ENCODE data around the gene ADGRV1.
"Not testable (repeated sequence)": the region's sequence is repeated elsewhere in the genome, so short reads cannot be mapped to it uniquely, and the experiment has no call there.

ADGRV1 gene

DNA sequence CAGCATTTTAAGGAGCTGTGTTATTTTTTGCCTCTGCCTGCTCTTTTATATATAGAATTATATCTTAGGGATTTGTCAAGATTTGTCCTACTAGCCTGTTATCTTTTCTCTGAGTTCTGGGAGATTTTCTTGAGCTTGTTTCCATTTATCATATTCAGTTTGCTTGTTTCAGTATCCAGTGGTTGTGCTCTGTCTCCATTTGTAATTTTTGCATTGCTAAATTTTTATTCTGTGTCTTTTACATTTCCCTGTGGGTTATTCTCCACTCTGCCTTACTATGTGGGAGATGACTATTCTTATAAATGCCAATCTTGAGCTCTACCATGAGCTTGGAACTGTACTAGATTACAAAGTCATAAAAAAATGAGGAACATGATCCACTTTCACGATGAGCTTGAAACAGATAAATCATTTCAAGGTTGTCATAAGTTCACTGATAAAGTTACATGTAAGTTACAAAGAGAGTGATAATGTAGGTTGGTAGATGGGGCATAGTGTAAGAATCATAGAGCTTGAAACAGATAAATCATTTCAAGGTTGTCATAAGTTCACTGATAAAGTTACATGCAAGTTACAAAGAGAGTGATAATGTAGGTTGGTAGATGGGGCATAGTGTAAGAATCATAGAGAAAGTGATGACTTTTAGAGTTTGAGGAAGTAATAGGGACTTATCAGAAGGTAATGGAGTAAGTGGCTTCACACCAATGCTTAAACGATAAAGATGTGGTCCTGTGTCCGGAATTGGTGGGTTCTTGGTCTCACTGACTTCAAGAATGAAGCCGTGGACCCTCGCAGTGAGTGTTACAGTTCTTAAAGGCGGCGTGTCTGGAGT lies 287.3 kb downstream of the ADGRV1 start:
- H3K4me1 ChIP-seq (ENCODE audit: control insufficient read depth, insufficient read depth, low read length): no peaks in the 10 kb centered on the region
- no peaks in the 10 kb centered on the region for H3K36me3 ChIP-seq (ENCODE audit: control insufficient read depth, insufficient read depth, low read length)
- no peak overlapping the region for H3K4me3 ChIP-seq (ENCODE audit: low read depth, low read length)
- H3K27me3 ChIP-seq (ENCODE audit: control insufficient read depth, insufficient read depth, low read length): no peaks in the 10 kb centered on the region
- H3K9me3 ChIP-seq (ENCODE audit: control insufficient read depth, insufficient read depth, low read length): no peaks in the 10 kb centered on the region
- no peak overlapping the region for H3K9ac ChIP-seq (ENCODE audit: low read depth, low read length)

DNA sequence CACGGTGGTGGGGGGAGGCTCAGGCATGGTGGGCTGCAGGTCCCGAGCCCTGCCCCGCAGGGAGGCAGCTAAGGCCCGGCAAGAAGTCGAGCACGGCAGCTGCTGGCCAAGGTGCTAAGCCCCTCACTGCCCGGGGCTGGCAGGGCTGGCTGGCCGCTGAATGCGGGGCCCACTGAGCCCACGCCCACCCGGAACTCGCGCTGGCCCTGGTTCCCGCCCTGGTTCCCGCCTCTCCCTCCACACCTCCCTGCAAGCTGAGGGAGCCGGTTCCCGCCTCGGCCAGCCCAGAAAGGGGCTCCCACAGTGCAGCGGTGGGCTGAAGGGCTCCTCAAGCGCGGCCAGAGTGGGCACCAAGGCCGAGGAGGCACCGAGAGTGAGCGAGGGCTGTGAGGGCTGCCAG lies 289.0 kb downstream of the ADGRV1 start:
- H3K27me3 ChIP-seq (ENCODE audit: control insufficient read depth, insufficient read depth, low read length); H3K36me3 ChIP-seq (ENCODE audit: control insufficient read depth, insufficient read depth, low read length); H3K9me3 ChIP-seq (ENCODE audit: control insufficient read depth, insufficient read depth, low read length); H3K9ac ChIP-seq (ENCODE audit: low read depth, low read length); H3K4me3 ChIP-seq (ENCODE audit: low read depth, low read length); H3K4me1 ChIP-seq (ENCODE audit: control insufficient read depth, insufficient read depth, low read length): not testable (repeated sequence)

DNA sequence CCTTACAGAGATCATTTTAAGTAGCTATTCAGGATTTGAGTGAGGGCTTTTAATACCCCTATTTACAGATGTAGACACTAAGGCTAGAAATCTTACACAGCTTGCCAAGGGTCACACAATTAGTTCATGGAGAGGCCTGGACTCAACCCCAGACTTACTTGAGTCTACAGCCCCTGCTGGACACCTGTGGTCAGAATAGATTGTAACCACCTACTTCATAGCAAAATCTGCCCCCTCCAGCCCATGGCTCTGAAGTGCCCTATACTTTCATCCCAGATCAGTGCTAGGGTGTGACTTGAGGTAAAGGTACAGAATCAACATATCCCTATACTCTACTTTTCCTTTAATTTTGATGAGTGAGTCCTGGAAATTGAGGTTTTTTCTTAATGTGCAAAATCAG lies 291.3 kb downstream of the ADGRV1 start:
- no peaks in the 10 kb centered on the region for H3K36me3 ChIP-seq (ENCODE audit: control insufficient read depth, insufficient read depth, low read length)
- no peaks in the 10 kb centered on the region for H3K4me1 ChIP-seq (ENCODE audit: control insufficient read depth, insufficient read depth, low read length)
- H3K4me3 ChIP-seq (ENCODE audit: low read depth, low read length): no peak overlapping the region
- H3K9ac ChIP-seq (ENCODE audit: low read depth, low read length): no peak overlapping the region
- no peaks in the 10 kb centered on the region for H3K9me3 ChIP-seq (ENCODE audit: control insufficient read depth, insufficient read depth, low read length)
- no peaks in the 10 kb centered on the region for H3K27me3 ChIP-seq (ENCODE audit: control insufficient read depth, insufficient read depth, low read length)

DNA sequence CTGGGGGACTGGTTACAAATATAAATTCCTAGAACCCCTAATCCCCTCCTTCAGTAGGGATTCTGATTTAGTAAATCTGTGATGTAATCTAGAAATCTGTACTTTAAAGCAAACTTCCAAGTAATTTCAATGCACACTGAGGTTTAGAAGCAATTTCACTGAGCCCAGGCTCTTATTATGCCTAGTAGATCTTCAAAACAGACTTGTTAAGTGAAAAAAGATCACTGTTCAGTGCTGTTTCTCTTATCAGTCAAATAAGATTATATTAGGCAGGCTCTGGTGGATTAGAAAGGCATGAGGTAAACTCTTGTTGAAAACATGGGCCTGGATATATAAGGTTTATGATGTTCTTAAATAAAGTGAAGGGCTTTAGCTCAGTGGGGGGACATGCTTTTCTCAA lies 293.9 kb downstream of the ADGRV1 start:
- no peaks in the 10 kb centered on the region for H3K36me3 ChIP-seq (ENCODE audit: control insufficient read depth, insufficient read depth, low read length)
- H3K9me3 ChIP-seq (ENCODE audit: control insufficient read depth, insufficient read depth, low read length): no peaks in the 10 kb centered on the region
- H3K4me1 ChIP-seq (ENCODE audit: control insufficient read depth, insufficient read depth, low read length): no peaks in the 10 kb centered on the region
- no peak overlapping the region for H3K4me3 ChIP-seq (ENCODE audit: low read depth, low read length)
- no peak overlapping the region for H3K9ac ChIP-seq (ENCODE audit: low read depth, low read length)
- no peaks in the 10 kb centered on the region for H3K27me3 ChIP-seq (ENCODE audit: control insufficient read depth, insufficient read depth, low read length)

DNA sequence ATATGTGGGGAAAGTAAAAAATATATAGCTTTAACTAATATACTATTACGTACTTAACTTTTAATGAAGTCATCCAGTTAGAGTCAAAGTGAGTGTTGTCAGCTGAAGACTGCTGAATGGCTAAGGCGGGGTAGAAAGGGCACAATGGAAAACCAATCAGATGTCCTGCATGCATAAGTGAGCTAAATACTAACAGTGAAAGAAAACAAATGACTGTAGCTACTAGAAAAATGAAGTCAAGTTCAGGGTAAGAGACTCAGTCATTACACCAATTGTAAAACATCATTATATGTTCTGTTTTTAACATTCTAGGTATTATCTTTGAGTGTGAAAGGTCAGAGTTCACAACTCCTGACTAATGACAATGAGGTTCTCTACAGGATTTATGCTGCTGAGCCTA lies 295.2 kb downstream of the ADGRV1 start:
- H3K9ac ChIP-seq (ENCODE audit: low read depth, low read length): no peak overlapping the region
- no peaks in the 10 kb centered on the region for H3K4me1 ChIP-seq (ENCODE audit: control insufficient read depth, insufficient read depth, low read length)
- no peaks in the 10 kb centered on the region for H3K27me3 ChIP-seq (ENCODE audit: control insufficient read depth, insufficient read depth, low read length)
- no peaks in the 10 kb centered on the region for H3K9me3 ChIP-seq (ENCODE audit: control insufficient read depth, insufficient read depth, low read length)
- H3K36me3 ChIP-seq (ENCODE audit: control insufficient read depth, insufficient read depth, low read length): no peaks in the 10 kb centered on the region
- no peak overlapping the region for H3K4me3 ChIP-seq (ENCODE audit: low read depth, low read length)

DNA sequence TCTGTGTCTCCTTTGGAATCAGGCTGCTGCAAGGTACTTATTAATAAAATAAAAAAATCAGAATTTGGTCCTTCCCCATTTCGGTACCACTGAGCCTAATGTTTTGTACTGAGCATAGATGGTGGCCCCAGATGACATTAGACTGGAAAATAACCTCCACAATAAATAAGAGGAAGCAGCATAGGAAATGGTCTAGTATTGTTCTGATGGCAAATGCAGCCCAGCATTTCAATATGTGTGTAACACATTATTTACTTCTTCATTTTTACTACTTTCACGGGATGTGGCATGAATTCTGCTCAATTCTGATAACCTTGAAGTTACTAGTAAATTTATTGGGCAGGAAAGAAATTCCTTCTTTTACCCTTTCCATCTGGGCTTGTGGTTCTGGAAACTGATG lies 295.6 kb downstream of the ADGRV1 start:
- Histone ChIP-seq H3K36me3 (ENCODE audit: control insufficient read depth, insufficient read depth, low read length) (no peaks in the 10 kb centered on the region), H3K9ac (ENCODE audit: low read depth, low read length) (no peak overlapping the region), H3K4me1 (ENCODE audit: control insufficient read depth, insufficient read depth, low read length) (no peaks in the 10 kb centered on the region), H3K4me3 (ENCODE audit: low read depth, low read length) (no peak overlapping the region), H3K27me3 (ENCODE audit: control insufficient read depth, insufficient read depth, low read length) (no peaks in the 10 kb centered on the region), H3K9me3 (ENCODE audit: control insufficient read depth, insufficient read depth, low read length) (no peaks in the 10 kb centered on the region)

DNA sequence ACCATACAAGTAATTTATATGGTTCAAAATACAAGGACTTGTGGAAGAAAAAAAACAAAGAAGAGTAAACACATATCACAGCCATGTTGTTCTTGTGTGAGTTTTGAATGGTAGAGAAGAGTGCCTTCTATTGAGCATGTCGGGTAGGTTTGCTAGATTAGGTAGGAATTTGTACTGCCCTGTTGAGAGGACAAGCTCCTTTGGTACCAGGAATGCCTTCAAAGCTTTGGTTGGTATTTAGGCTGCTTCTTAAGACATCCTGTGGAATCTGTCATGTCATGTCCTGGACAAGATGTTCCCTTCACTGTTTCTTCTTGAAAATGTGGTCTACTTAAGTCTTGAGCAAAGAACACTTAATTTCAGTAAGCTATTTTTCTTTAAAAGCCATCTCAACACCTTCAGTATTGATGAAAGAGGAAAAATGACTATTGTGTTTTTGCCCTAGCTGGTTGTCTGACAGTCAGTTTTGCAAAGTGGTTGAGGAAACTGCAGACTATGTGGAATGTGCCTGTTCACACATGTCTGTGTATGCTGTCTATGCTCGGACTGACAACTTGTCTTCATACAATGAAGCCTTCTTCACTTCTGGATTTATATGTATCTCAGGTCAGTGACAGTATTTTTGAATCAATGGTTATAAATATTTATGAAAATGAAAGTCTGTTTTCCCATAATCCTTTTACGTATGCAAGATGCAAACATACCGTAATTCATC lies 296.9 kb downstream of the ADGRV1 start:
- no peaks in the 10 kb centered on the region for H3K36me3 ChIP-seq (ENCODE audit: control insufficient read depth, insufficient read depth, low read length)
- no peak overlapping the region for H3K4me3 ChIP-seq (ENCODE audit: low read depth, low read length)
- no peaks in the 10 kb centered on the region for H3K9me3 ChIP-seq (ENCODE audit: control insufficient read depth, insufficient read depth, low read length)
- no peaks in the 10 kb centered on the region for H3K4me1 ChIP-seq (ENCODE audit: control insufficient read depth, insufficient read depth, low read length)
- no peaks in the 10 kb centered on the region for H3K27me3 ChIP-seq (ENCODE audit: control insufficient read depth, insufficient read depth, low read length)
- H3K9ac ChIP-seq (ENCODE audit: low read depth, low read length): no peak overlapping the region

DNA sequence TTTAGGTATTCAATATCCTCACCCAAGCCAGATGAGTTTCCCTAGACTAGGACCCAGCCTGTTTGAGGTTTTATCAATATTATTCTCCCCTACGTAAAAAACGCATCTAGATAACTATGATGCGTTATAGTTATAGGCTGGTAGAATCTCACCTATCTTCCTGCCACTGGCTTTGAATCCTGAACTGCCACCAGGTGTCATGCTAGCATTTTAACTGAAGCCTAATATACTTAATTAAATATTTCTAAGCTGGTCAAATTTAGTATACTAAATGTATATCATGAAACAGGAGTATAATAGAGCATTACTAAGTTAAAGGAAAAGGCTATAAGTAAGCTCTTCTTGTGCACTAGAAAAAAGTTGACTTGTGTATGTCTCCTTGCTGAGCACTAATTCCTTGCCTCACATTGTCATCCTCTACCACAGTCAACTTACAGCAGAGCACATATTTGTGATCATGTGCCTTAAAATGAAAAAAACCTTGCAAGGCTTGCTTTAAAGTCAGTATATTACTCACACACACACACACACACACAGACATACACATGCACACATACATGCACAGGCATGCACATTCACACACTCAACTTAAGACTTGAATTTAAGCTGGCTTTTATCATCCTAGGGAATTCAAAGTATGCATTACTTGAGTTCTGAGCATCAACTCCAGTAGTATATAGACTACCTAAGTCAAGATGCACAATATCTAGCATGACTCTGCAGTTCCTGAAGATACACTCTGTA lies 303.4 kb downstream of the ADGRV1 start:
- Histone ChIP-seq H3K27me3 (ENCODE audit: control insufficient read depth, insufficient read depth, low read length) (no peaks in the 10 kb centered on the region), H3K9ac (ENCODE audit: low read depth, low read length) (no peak overlapping the region), H3K36me3 (ENCODE audit: control insufficient read depth, insufficient read depth, low read length) (no peaks in the 10 kb centered on the region), H3K4me3 (ENCODE audit: low read depth, low read length) (no peak overlapping the region), H3K4me1 (ENCODE audit: control insufficient read depth, insufficient read depth, low read length) (no peaks in the 10 kb centered on the region), H3K9me3 (ENCODE audit: control insufficient read depth, insufficient read depth, low read length) (no peaks in the 10 kb centered on the region)

DNA sequence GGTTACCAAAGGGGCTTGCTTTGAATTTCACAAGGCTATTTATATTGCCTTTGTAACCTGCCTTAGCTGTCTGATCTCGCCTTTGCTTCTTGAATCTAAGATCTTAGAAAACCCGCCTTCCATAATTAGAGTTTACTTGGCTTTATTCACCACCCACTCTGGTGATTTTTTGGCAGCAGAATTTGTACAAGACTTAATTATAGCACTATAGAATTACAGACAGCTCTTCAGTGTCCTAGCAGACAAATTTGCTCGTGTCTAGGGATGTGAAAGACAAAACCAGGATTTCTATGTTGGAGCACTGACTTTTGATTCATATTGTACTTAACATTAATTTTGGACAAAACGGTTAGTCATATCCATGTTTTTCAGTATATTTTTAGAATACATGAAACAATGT lies 306.6 kb downstream of the ADGRV1 start:
- Histone ChIP-seq H3K36me3 (ENCODE audit: control insufficient read depth, insufficient read depth, low read length) (no peaks in the 10 kb centered on the region), H3K9ac (ENCODE audit: low read depth, low read length) (no peak overlapping the region), H3K4me1 (ENCODE audit: control insufficient read depth, insufficient read depth, low read length) (no peaks in the 10 kb centered on the region), H3K27me3 (ENCODE audit: control insufficient read depth, insufficient read depth, low read length) (no peaks in the 10 kb centered on the region), H3K4me3 (ENCODE audit: low read depth, low read length) (no peak overlapping the region), H3K9me3 (ENCODE audit: control insufficient read depth, insufficient read depth, low read length) (no peaks in the 10 kb centered on the region)

DNA sequence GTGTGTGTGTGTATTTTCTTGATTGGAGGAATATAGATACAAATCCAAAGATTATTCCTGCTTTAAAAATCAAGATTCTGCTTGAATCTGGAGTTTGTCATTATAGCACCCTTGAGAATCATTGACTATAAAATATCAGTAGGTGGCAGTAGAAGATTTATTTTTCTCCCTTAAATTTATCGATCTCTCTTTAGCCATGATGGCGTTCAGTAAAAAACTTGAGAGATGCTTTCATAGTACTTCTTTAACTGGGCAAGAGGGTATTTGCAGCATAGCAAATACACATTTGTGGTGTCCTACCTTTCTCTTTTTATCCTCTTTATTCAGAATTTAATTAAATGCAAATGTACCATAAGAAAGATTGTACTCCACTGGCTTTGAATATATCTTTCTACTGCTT lies 307.7 kb downstream of the ADGRV1 start:
- Histone ChIP-seq H3K9ac (ENCODE audit: low read depth, low read length) (no peak overlapping the region), H3K27me3 (ENCODE audit: control insufficient read depth, insufficient read depth, low read length) (no peaks in the 10 kb centered on the region), H3K4me3 (ENCODE audit: low read depth, low read length) (no peak overlapping the region), H3K36me3 (ENCODE audit: control insufficient read depth, insufficient read depth, low read length) (no peaks in the 10 kb centered on the region), H3K9me3 (ENCODE audit: control insufficient read depth, insufficient read depth, low read length) (no peaks in the 10 kb centered on the region), H3K4me1 (ENCODE audit: control insufficient read depth, insufficient read depth, low read length) (no peaks in the 10 kb centered on the region)

DNA sequence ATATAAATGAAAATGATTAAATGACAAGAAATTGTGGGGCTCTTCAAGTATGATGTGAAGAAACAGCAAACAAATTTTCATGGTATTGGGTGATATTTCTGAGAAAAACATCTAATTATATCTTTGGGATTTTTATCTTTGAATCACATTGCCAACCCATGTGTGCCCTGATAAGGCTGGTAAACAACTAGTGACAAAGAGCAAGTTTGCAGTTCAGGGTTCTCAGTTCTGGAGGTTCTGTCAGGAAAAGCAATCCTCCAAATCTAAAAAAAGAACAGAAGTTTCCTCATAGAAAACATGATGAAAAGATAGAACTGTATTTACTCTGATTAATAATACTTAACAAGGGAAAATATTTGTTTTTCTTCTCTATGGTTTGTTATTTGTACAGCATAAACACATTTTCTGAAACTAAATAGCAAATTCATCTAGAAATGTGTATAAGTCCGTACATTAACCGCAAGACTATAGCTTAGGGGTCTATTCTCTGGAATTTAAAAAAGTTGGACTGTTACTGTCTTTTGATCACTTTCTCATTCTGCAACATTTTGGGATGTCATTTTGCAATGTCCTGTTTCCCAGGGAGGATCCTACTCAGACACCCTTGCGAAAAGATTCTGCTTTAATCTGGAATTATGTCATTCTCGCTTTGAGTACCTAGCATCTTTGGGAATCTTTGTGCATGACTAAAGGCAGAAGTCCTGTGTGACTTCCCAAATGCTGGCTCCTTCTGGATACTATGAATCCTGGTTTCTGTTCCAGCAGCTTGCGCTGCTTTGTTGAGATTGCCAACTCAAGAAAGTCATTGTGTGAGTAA lies 308.5 kb downstream of the ADGRV1 start:
- no peak overlapping the region for H3K4me3 ChIP-seq (ENCODE audit: low read depth, low read length)
- no peaks in the 10 kb centered on the region for H3K4me1 ChIP-seq (ENCODE audit: control insufficient read depth, insufficient read depth, low read length)
- no peaks in the 10 kb centered on the region for H3K27me3 ChIP-seq (ENCODE audit: control insufficient read depth, insufficient read depth, low read length)
- H3K9me3 ChIP-seq (ENCODE audit: control insufficient read depth, insufficient read depth, low read length): no peaks in the 10 kb centered on the region
- H3K36me3 ChIP-seq (ENCODE audit: control insufficient read depth, insufficient read depth, low read length): no peaks in the 10 kb centered on the region
- no peak overlapping the region for H3K9ac ChIP-seq (ENCODE audit: low read depth, low read length)

Data from iPS-15b (cell line).